Measurements from ENCODE around the gene MGMT. TPM values are rescaled to one million over a fixed set of nuclear protein-coding genes. Genes with fewer than 3 reads are reported as not detected.

The MGMT gene
- total RNA-seq, 4 donors from 2014 or later, result 25.6 to 32.2 (median 29.5) TPM

DNA sequence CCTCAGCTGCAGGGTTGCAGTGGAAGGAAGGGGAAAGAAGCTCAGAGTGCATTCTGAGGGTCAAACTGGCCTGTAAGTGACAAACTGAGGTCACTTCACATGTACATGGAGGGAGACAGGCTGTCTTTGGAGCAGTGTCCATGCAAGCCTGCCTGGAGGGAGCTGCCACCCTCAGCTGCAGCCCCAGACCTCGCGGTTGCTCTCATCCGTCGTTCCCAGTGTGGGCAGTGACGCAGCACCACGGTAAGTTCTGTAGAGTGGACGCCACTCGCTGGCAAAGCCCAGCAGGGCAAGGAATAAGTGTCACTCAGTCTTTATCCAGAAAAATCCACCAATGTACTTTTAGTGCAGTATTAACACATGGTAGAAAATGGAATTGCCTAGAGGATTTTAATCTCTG is 225.7 kb downstream of the MGMT start:
- H3K27me3 ChIP-seq, result no peaks in the 10 kb centered on the region
- TF ChIP-seq POLR2A (IDR thresholded peaks at IDR 0.05) (no peak), POLR2AphosphoS5 (IDR thresholded peaks at IDR 0.05) (no peak), EP300 (IDR thresholded peaks at IDR 0.05) (no peak)
- TF ChIP-seq, protein P1, sequence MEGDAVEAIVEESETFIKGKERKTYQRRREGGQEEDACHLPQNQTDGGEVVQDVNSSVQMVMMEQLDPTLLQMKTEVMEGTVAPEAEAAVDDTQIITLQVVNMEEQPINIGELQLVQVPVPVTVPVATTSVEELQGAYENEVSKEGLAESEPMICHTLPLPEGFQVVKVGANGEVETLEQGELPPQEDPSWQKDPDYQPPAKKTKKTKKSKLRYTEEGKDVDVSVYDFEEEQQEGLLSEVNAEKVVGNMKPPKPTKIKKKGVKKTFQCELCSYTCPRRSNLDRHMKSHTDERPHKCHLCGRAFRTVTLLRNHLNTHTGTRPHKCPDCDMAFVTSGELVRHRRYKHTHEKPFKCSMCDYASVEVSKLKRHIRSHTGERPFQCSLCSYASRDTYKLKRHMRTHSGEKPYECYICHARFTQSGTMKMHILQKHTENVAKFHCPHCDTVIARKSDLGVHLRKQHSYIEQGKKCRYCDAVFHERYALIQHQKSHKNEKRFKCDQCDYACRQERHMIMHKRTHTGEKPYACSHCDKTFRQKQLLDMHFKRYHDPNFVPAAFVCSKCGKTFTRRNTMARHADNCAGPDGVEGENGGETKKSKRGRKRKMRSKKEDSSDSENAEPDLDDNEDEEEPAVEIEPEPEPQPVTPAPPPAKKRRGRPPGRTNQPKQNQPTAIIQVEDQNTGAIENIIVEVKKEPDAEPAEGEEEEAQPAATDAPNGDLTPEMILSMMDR (IDR thresholded peaks at IDR 0.05), result no peak
- no peaks in the 10 kb centered on the region for H3K9me3 ChIP-seq
- no peak overlapping the region for H3K4me3 ChIP-seq
- H3K4me1 ChIP-seq, result peaks cover 50% of the 10 kb centered on the region
- 100% methylated on average over 2 of the region's 8 CpGs for WGBS
- H3K27ac ChIP-seq, result no peak overlapping the region
- no peak for DNase-seq (ENCODE audit: low spot score in 2 of 2)
- no peaks in the 10 kb centered on the region for H3K36me3 ChIP-seq

DNA sequence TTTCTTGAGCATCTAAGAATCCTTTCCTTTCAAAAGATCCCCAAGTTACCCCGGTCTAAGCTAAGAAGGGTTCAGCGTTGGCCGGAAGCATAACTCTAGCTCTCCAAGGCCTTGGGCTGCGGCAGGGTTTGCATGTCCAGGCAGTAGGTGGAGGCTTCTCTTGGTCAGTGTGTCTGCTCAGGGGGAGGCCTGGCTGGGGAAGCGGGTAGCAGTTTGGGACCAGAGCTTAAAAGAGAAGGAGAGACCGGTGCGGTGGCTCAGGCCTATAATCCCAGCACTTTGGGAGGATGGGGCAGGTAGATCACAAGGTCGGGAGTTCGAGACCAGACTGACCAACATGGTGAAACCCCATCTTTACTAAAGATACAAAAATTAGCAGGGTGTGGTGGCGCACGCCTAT is 226.3 kb downstream of the MGMT start:
- H3K4me3 ChIP-seq, result no peak overlapping the region
- no peaks in the 10 kb centered on the region for H3K9me3 ChIP-seq
- H3K27ac ChIP-seq, result no peak overlapping the region
- DNase-seq (ENCODE audit: low spot score in 2 of 2), result no peak
- TF ChIP-seq POLR2A (IDR thresholded peaks at IDR 0.05) (no peak), POLR2AphosphoS5 (IDR thresholded peaks at IDR 0.05) (no peak), EP300 (IDR thresholded peaks at IDR 0.05) (no peak)
- TF ChIP-seq, protein P1 (IDR thresholded peaks at IDR 0.05), result no peak
- no peaks in the 10 kb centered on the region for H3K27me3 ChIP-seq
- WGBS, result 97% methylated on average over 11 of the region's 11 CpGs
- peaks cover 50% of the 10 kb centered on the region for H3K4me1 ChIP-seq
- no peaks in the 10 kb centered on the region for H3K36me3 ChIP-seq

DNA sequence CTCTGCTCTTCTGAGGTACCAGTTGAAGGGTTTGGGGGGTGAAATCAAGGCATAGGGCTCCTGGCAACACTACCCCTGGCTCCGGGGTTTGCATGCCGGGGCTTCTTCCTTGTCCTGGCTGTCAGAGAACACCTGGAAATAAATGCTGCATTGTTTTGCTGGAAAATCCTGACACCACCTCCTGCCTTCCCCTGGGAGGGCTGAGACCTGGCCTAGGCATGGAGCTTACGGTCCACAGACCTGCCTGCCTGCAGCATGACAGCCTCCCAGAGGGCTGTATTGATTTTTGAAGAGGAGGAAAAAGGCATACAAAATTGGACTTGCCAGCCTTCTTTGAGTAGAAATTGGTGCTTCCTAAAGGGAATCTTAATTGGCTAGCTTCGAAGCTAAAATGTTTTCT is 227.1 kb downstream of the MGMT start:
- 43% methylated on average over 4 of the region's 4 CpGs for WGBS
- Histone ChIP-seq H3K27me3 (no peaks in the 10 kb centered on the region), H3K36me3 (no peaks in the 10 kb centered on the region), H3K4me3 (no peak overlapping the region), H3K4me1 (peaks cover 47% of the 10 kb centered on the region), H3K27ac (no peak overlapping the region), H3K9me3 (no peaks in the 10 kb centered on the region)
- DNase-seq (ENCODE audit: low spot score in 2 of 2), result no peak
- TF ChIP-seq EP300 (IDR thresholded peaks at IDR 0.05) (no peak), POLR2A (IDR thresholded peaks at IDR 0.05) (no peak), POLR2AphosphoS5 (IDR thresholded peaks at IDR 0.05) (no peak)
- TF ChIP-seq, protein P1 (IDR thresholded peaks at IDR 0.05), result no peak

DNA sequence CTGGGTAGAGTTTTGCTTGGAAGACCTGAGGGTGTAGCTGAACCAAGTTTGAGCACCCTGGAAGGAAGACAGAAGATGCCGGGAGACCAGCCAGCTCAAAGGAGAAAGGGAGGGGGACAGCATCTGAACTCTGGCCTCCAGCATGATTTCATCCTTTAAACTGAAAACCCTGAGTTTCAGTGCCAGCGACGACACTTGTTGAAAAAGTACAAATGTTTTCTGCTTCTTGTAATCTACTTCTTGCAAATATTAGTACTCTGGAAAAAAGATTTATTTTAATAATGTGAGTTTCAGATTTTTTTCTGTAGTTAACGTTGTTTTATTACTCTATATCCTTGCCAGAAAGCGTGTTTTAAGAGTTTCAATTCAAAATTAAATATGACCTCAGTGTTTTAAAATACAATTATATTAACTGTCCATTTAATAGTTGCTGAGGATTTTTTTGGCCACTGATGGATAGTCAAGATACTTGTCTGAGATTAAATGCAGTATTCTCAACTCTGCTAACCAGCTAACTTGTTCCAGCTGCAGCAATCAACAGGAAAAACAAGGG is 227.7 kb downstream of the MGMT start:
- Histone ChIP-seq H3K9me3 (no peaks in the 10 kb centered on the region), H3K4me3 (no peak overlapping the region), H3K36me3 (no peaks in the 10 kb centered on the region), H3K27me3 (no peaks in the 10 kb centered on the region), H3K27ac (no peak overlapping the region), H3K4me1 (peaks cover 41% of the 10 kb centered on the region)
- WGBS, result 31% methylated on average over 5 of the region's 5 CpGs
- TF ChIP-seq POLR2AphosphoS5 (IDR thresholded peaks at IDR 0.05) (no peak), EP300 (IDR thresholded peaks at IDR 0.05) (no peak), POLR2A (IDR thresholded peaks at IDR 0.05) (no peak)
- TF ChIP-seq, protein P1 (IDR thresholded peaks at IDR 0.05), result no peak
- DNase-seq (ENCODE audit: low spot score in 2 of 2), result no peak

DNA sequence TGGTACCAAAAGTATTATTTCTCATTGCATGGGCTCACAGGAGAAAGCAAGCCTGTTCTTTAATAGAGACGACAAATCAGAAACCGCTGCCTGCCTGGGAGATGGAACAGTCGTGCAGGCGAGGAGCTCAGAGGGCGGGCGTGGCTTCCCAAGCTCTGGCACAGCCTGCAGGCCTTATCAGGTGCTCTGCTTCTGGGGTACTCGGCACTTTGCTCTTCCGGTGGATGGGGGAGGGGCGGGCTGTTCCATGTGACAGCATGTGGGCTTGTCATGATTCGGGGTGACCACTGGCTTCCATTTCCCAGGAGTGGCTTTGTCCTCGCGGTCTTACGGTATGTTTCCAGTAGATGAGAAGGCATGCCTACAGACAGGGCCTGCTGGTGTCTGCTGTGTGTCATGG is 228.6 kb downstream of the MGMT start:
- Histone ChIP-seq H3K27ac (no peak overlapping the region), H3K27me3 (no peaks in the 10 kb centered on the region), H3K36me3 (no peaks in the 10 kb centered on the region), H3K4me1 (peaks cover 32% of the 10 kb centered on the region), H3K9me3 (no peaks in the 10 kb centered on the region), H3K4me3 (no peak overlapping the region)
- WGBS, result 70% methylated on average over 11 of the region's 13 CpGs
- no peak for DNase-seq (ENCODE audit: low spot score in 2 of 2)
- TF ChIP-seq, protein P1 (IDR thresholded peaks at IDR 0.05), result no peak
- no peak for TF ChIP-seq EP300 (IDR thresholded peaks at IDR 0.05)
- TF ChIP-seq POLR2AphosphoS5 (IDR thresholded peaks at IDR 0.05), result no peak
- no peak for TF ChIP-seq POLR2A (IDR thresholded peaks at IDR 0.05)
